ENCODE results near the gene VKORC1L1.
"Not testable (repeated sequence)": the region's sequence is repeated elsewhere in the genome, so short reads cannot be mapped to it uniquely, and the experiment has no call there.

The VKORC1L1 gene

DNA sequence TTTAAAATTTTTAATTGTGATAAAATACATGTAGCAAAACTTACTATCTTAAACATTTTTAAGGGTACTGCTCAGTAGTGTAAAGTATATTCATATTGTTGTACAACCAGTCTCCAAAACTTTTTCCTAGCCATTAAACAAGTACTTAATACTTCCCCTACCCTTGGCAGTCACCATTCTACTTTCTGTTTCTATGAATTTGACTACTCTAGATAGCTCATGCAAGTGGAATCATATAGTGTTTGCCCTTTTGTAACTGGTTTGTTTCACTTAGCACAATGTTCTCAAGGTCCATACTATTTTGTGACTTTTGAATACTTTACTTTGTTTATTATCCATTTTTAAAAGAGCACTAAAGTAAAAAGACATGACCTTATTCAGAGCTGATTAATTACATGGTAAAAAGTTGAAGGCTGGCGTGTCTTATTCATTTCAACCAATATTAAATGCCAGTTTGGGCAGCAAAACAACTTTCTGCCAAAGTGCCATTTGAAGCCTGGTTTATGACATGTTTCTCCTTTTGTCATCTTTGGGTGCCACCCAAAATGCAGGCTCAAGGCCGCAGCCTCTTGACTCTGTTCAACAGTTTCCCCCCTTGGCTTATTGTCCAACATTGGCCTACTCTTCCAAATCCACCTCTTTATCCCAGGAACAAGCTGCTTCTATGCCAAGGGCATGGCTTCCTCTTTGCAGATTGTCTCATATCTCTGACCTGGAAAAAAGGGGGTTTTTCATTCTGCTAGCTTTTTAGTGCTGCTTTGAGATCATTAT, 26.0 kb downstream of the VKORC1L1 start:
- H3K4me2 ChIP-seq (ENCODE audit: low read depth, low read length, poor library complexity, severe bottlenecking); H3K27me3 ChIP-seq (ENCODE audit: insufficient read depth, low read length, poor library complexity, severe bottlenecking); H3K9ac ChIP-seq (ENCODE audit: low read depth, low read length, poor library complexity, severe bottlenecking); H3K9me3 ChIP-seq (ENCODE audit: insufficient read depth, low read depth, low read length); H3K4me1 ChIP-seq (ENCODE audit: insufficient read depth, low read length, poor library complexity, severe bottlenecking); H3F3A ChIP-seq (ENCODE audit: low read depth); H3K9me2 ChIP-seq (replicated peaks; ENCODE audit: low read depth, low read length); H3K4me3 ChIP-seq (ENCODE audit: low read length, poor library complexity, severe bottlenecking); H3K36me3 ChIP-seq (ENCODE audit: insufficient read depth, low read length); H4K20me1 ChIP-seq (ENCODE audit: insufficient read depth, low read length, poor library complexity, severe bottlenecking); H3K79me2 ChIP-seq (ENCODE audit: insufficient read depth, low read length); H2AFZ ChIP-seq (ENCODE audit: low read length): not testable (repeated sequence)

DNA sequence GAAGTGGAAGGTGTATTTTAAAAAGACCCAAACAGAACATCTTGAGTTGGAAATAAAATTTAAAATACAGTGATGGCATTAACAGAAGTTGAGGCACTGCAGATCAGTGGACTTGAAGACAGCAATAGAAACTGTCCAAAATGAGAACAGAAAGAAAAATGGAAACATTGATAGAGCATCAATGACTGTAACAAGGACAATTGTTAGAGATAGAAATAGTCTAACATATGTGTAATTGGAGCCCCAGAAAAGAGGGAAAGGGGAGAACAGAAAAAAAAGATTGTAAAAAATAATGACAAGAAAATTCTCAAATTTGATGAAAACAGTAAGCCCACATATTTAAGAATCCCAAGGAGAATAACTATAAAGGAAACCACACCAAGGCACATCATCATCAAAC, 29.4 kb downstream of the VKORC1L1 start:
- Histone ChIP-seq H3K4me1 (ENCODE audit: insufficient read depth, low read length, poor library complexity, severe bottlenecking) (no peaks in the 10 kb centered on the region), H3F3A (ENCODE audit: low read depth) (no peaks in the 10 kb centered on the region), H3K4me3 (ENCODE audit: low read length, poor library complexity, severe bottlenecking) (no peak overlapping the region), H3K4me2 (ENCODE audit: low read depth, low read length, poor library complexity, severe bottlenecking) (no peak overlapping the region), H3K9me2 (replicated peaks; ENCODE audit: low read depth, low read length) (no peaks in the 10 kb centered on the region), H3K27me3 (ENCODE audit: insufficient read depth, low read length, poor library complexity, severe bottlenecking) (no peaks in the 10 kb centered on the region), H4K20me1 (ENCODE audit: insufficient read depth, low read length, poor library complexity, severe bottlenecking) (no peaks in the 10 kb centered on the region), H3K79me2 (ENCODE audit: insufficient read depth, low read length) (peaks cover 8% of the 10 kb centered on the region; the same call in 1 of the 2 replicates), H3K9me3 (ENCODE audit: insufficient read depth, low read depth, low read length) (peaks cover 7% of the 10 kb centered on the region; the same call in 1 of the 2 replicates), H2AFZ (ENCODE audit: low read length) (no peak overlapping the region), H3K36me3 (ENCODE audit: insufficient read depth, low read length) (peaks cover 14% of the 10 kb centered on the region; the same call in 1 of the 2 replicates), H3K9ac (ENCODE audit: low read depth, low read length, poor library complexity, severe bottlenecking) (no peak overlapping the region)
- no peak for TF ChIP-seq EZH2phosphoT487 (IDR thresholded peaks at IDR 0.05; ENCODE audit: borderline replicate concordance)
- TF ChIP-seq, protein P1, sequence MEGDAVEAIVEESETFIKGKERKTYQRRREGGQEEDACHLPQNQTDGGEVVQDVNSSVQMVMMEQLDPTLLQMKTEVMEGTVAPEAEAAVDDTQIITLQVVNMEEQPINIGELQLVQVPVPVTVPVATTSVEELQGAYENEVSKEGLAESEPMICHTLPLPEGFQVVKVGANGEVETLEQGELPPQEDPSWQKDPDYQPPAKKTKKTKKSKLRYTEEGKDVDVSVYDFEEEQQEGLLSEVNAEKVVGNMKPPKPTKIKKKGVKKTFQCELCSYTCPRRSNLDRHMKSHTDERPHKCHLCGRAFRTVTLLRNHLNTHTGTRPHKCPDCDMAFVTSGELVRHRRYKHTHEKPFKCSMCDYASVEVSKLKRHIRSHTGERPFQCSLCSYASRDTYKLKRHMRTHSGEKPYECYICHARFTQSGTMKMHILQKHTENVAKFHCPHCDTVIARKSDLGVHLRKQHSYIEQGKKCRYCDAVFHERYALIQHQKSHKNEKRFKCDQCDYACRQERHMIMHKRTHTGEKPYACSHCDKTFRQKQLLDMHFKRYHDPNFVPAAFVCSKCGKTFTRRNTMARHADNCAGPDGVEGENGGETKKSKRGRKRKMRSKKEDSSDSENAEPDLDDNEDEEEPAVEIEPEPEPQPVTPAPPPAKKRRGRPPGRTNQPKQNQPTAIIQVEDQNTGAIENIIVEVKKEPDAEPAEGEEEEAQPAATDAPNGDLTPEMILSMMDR (conservative IDR thresholded peaks at IDR 0.05; ENCODE audit: low read length), result no peak

DNA sequence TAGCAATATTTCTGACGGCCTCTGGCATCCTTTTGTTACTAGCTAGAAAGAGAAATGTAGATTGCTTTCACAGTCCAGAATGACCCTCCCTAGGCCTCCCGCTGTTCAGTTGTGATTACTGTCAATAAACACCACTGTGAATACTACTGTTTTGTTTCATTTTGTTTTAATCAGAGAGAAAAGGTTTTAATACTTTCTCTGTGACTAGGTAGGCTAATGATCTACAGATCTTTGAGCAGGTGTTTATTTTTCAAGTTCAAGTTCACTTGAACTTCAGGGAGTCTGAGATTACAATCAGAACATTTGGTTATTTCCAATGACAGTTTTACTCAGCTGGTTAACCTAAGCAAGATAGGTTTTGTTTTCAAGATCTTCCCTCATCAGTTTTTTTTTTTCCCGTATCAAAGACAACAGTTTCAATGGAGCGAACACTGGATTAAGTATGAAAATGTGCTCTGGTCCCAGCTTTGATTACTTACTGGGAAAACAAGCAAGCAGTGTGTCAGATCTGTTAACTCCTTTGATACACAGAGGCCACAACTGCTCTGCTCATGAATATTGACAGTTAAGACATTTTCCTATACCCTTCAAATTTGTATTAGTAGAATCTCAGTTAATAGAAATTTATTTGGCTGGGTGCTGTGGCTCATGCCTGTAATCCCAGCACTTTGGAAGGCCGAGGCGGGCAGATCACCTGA, 34.8 kb downstream of the VKORC1L1 start:
- peaks cover 21% of the 10 kb centered on the region; the same call in 1 of the 2 replicates for H3K79me2 ChIP-seq (ENCODE audit: insufficient read depth, low read length)
- no peaks in the 10 kb centered on the region for H3K27me3 ChIP-seq (ENCODE audit: insufficient read depth, low read length, poor library complexity, severe bottlenecking)
- no peaks in the 10 kb centered on the region for H3K4me1 ChIP-seq (ENCODE audit: insufficient read depth, low read length, poor library complexity, severe bottlenecking)
- no peaks in the 10 kb centered on the region for H4K20me1 ChIP-seq (ENCODE audit: insufficient read depth, low read length, poor library complexity, severe bottlenecking)
- H3F3A ChIP-seq (ENCODE audit: low read depth), result no peaks in the 10 kb centered on the region
- no peak overlapping the region for H3K4me2 ChIP-seq (ENCODE audit: low read depth, low read length, poor library complexity, severe bottlenecking)
- H3K9me2 ChIP-seq (replicated peaks; ENCODE audit: low read depth, low read length), result no peaks in the 10 kb centered on the region
- no peak overlapping the region for H2AFZ ChIP-seq (ENCODE audit: low read length)
- H3K9me3 ChIP-seq (ENCODE audit: insufficient read depth, low read depth, low read length), result peaks cover 7% of the 10 kb centered on the region; the same call in 1 of the 2 replicates
- H3K4me3 ChIP-seq (ENCODE audit: low read length, poor library complexity, severe bottlenecking), result no peak overlapping the region
- TF ChIP-seq, protein P1 (conservative IDR thresholded peaks at IDR 0.05; ENCODE audit: low read length), result no peak
- no peak for TF ChIP-seq EZH2phosphoT487 (IDR thresholded peaks at IDR 0.05; ENCODE audit: borderline replicate concordance)
- no peak overlapping the region for H3K9ac ChIP-seq (ENCODE audit: low read depth, low read length, poor library complexity, severe bottlenecking)
- peaks cover 5% of the 10 kb centered on the region; the same call in 1 of the 2 replicates for H3K36me3 ChIP-seq (ENCODE audit: insufficient read depth, low read length)
